Measurements from ENCODE around the gene USP36. TPM values are rescaled to one million over a fixed set of nuclear protein-coding genes. Genes with fewer than 3 reads are reported as not detected.

Gene USP36
- total and polyA plus RNA-seq, 12 donors, result 10.0 to 28.8 (median 24.8) TPM

DNA sequence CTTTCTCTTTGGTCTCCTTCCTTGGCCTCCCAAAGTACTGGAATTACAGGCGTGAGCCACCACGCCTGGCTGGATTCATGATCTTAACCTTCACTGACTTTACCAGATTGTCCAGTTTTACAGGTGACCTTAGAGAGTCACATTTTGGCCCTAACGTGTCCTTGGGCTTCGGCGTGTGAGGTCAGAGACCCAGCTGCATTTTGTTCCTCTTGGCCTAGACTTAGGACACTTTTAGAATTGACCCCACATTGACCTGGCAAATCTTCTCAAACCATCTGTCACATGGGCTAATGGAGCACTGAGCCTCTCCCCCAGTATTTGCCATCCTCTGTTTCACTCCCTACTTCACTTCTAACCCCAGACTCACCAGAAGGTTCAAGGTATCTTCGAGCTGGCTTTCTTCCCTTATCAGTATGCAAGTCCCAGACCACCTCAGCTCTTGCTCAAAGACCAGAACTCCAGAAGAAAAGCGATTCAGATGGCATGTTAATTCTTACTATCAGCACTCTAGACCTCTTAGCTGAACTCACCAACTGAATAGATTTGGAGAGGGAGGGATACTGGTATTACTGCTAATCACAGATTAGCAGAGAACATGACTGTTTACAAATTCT lies 56.8 kb downstream of the USP36 start:
- no peaks in the 10 kb centered on the region for H3K27me3 ChIP-seq
- H3K9me3 ChIP-seq, result no peaks in the 10 kb centered on the region
- H3K4me1 ChIP-seq, result peaks cover 0 to 38% (median 25%) of the 10 kb centered on the region in 9 donors
- DNase-seq, result no peak
- no peak for TF ChIP-seq CTCF (IDR thresholded peaks at IDR 0.05)
- no peaks in the 10 kb centered on the region for H3K36me3 ChIP-seq
- peak overlapping the region in 6 of 10 donors; percentile 78 to 99 (median 90) for H3K27ac ChIP-seq
- 70 to 73% methylated on average over 7 of the region's 7 CpGs for WGBS, 2 donors
- intact Hi-C loops (cut with DNase I), result loop anchor here in 5 of 10 donors (5.0 kb wide), 3 partner anchors 37 to 67 kb away; no protein-coding TSS in a partner anchor
- no peak for ATAC-seq
- H3K4me3 ChIP-seq, result no peak overlapping the region

DNA sequence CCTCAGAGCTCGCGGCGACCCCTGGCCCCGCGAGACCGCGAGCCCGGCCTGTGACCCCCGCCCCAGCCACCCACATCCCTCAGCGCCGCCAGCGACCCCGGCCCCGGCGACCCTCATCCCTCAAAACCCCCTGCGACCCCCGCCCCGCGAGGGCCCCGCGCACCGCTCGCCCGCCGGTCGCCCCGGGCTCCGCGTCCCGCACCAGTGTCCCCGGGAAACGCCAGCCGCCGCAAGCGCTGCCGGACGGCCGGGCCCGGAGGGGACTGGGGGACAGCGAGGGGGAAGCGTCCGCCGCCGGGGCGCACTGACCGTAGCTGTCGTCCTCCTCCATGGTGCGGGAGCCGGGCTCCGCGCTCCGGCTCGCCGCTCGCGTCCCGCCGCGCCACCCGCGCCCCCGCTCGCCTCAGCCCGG lies 58.7 kb downstream of the USP36 start, which contains the start of gene CYTH1:
TSS of gene CYTH1 (minus strand) at position 381 of the 412 bp plus-strand sequence. CDS start at position 331, 50 bp downstream.
- H3K4me1 ChIP-seq, result peaks cover 0 to 57% (median 25%) of the 10 kb centered on the region in 9 donors

GRCh38 chr17:78781104-78781892 lies 59.3 kb downstream of the USP36 start:
- H3K27me3 ChIP-seq, result no peaks in the 10 kb centered on the region
- no peaks in the 10 kb centered on the region for H3K9me3 ChIP-seq
- peak in 6 of 8 donors; percentile 4 to 40 (median 22) for ATAC-seq
- H3K4me1 ChIP-seq, result peaks cover 1 to 62% (median 26%) of the 10 kb centered on the region in 9 donors
- no peaks in the 10 kb centered on the region for H3K36me3 ChIP-seq
- no peak for TF ChIP-seq CTCF (IDR thresholded peaks at IDR 0.05)
- peak overlapping the region; percentile 86 to 99 (median 96) for H3K4me3 ChIP-seq
- intact Hi-C loops (cut with DNase I), result loop anchor here in 5 of 10 donors (5.0 kb wide), 3 partner anchors 34 to 64 kb away; no protein-coding TSS in a partner anchor
- peak overlapping the region; percentile 87 to 98 (median 95) for H3K27ac ChIP-seq
- peak in 1 of 2 donors; percentile 63 for DNase-seq
- 1 to 2% methylated on average over 54 to 68 of the region's 68 CpGs for WGBS, 2 donors

More for the DNA sequence above, 58.7 kb downstream of the USP36 start, which contains the start of gene CYTH1:
- H3K27me3 ChIP-seq, result no peaks in the 10 kb centered on the region
- WGBS, 2 donors, result 0 to 3% methylated on average over 25 to 44 of the region's 64 CpGs
- no peaks in the 10 kb centered on the region for H3K9me3 ChIP-seq
- DNase-seq (no peak), ATAC-seq (peak in 4 of 8 donors; percentile 4 to 22 (median 6))
- H3K4me3 ChIP-seq, result peak within 1 kb of the TSS; percentile 86 to 99 (median 96)
- H3K27ac ChIP-seq, result peak within 1 kb of the TSS; percentile 87 to 99 (median 96)
- no peaks in the 10 kb centered on the region for H3K36me3 ChIP-seq
- TF ChIP-seq CTCF (IDR thresholded peaks at IDR 0.05), result no peak
- intact Hi-C loops (cut with DNase I), result loop anchor here in 5 of 10 donors (5.0 kb wide), 3 partner anchors 35 to 65 kb away; no protein-coding TSS in a partner anchor

- ATAC-seq (no peak), DNase-seq (no peak)
- no peak for TF ChIP-seq CTCF (IDR thresholded peaks at IDR 0.05)
- Histone ChIP-seq H3K9me3 (no peaks in the 10 kb centered on the region), H3K27me3 (no peaks in the 10 kb centered on the region), H3K4me1 (peaks cover 4 to 72% (median 36%) of the 10 kb centered on the region in 9 donors), H3K4me3 (peak overlapping the region in 6 of 10 donors; percentile 89 to 99 (median 94)), H3K36me3 (no peaks in the 10 kb centered on the region), H3K27ac (peak overlapping the region in 9 of 10 donors; percentile 91 to 98 (median 95))
- 88 to 95% methylated on average over 6 of the region's 6 CpGs for WGBS, 2 donors
- intact Hi-C loops (cut with DNase I), result loop anchor here in 5 of 10 donors (5.0 kb wide), 3 partner anchors 33 to 63 kb away; no protein-coding TSS in a partner anchor
Measured at GRCh38 chr17:78780335-78780734, 60.3 kb downstream of the USP36 start.

Measured in heart right ventricle (tissue), 16 donors.